Pons (tissue), 1 donor: ENCODE measurements around the gene PCNX2.

Experiments used
- DNase-seq: peaks from one replicate; pipeline ENCODE4 v3.0.0-alpha.2; 2016; ENCODE audit warnings: low spot score

PCNX2 gene, protein sequence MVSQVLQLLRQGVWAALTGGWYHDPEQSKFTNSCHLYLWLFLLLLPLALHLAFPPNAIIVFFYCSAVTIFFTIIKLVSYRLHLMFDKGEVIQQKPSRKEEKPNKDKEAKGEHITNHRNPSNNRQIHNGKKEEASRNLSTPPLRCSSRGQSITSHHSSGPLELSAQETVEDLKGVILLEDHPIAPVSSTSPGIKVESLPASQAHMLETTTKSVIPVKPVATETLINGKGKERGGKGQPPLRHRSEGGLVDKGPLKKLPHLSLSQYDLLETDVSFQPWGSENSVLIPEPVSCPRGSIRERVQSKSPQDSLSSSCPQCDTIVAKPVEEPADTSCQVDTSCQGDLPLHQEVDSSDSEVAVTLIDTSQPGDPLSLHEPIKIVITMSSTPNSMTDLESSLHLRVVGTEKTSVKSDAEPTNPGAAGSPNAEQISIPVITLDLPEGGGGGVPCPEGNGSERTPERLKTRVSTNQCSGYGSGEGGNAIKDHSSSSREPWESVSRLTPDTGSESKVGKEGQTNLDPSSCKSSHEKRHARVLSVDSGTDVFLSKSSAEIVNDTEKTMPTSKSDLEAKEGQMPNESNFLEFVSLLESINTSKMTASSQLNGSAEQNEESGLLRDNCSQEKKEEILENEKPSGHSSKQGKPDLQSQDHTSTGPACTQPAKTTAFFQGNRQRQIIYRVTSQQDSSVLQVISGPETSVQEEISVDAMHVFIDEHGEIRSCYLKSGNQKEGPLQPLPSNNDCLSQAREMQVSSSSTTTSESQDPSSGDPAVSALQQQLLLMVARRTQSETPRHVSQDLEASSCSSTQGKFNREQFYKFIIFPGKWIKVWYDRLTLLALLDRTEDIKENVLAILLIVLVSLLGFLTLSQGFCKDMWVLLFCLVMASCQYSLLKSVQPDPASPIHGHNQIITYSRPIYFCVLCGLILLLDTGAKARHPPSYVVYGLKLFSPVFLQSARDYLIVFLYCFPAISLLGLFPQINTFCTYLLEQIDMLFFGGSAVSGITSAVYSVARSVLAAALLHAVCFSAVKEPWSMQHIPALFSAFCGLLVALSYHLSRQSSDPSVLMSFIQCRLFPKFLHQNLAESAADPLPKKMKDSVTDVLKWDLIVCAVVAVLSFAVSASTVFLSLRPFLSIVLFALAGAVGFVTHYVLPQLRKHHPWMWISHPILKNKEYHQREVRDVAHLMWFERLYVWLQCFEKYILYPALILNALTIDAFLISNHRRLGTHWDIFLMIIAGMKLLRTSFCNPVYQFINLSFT (N-terminal part only)

DNA sequence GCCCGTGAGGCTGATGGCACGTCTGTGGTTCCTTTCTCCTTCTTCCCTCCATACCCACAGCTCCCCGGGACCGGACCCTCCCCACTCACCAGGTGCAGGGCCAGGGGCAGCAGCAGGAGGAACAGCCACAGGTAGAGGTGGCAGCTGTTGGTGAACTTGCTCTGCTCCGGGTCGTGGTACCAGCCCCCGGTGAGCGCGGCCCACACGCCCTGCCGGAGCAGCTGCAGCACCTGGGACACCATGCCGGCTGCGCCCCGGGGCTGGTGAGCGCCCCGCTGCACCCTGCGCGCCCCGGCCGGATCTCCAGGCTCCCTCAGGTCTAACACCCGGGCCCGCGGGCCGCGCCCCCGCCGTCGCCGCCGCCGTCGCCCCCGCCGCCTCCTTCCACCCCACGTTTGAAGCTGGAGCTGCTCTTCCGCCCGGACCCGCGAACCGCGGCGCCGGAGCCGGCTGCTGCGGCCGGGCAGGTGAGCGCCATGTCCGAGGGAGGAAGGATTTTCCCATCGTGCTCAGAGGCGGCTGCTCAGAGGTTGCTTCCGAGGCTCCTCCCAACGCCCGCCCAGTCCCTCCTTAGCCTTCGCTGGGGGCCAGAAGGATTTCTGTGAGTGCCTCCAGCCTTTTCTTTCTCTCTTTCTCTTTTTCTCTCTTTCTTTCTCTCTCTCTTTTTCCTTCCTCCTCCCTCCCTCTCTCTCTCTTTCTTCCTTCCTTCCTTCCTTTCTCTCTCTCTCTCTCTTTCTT, at the start of gene PCNX2:
TSS of gene PCNX2 (minus strand) at position 489 of the 738 bp plus-strand sequence. CDS start at position 242, 247 bp downstream.
- DNase-seq, result no peak

DNA sequence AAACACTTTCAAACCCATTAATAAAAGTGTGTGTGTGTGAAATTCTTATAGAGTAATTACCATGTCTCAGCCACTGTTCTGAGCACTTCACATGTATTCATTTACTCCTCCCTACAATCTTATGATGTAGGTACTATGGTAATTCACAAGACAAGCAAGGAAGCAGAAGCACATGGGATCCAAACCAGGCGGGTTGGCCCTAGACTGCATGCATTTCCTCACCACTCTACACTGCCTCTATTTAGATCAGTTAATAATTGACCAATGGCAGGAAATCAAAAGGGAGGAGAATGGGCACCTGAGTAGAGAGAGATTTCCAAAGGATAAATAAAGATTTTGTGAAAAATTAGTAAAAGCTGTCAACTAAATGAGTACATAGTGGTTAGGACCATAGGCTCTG, 47.7 kb upstream of the PCNX2 start:
- no peak for DNase-seq

- no peak for DNase-seq
These were observed 46.6 kb upstream of the PCNX2 start for GRCh38 chr1:233342086-233342485.

- DNase-seq, result no peak
These were observed 45.5 kb upstream of the PCNX2 start for GRCh38 chr1:233340966-233341516.

DNA sequence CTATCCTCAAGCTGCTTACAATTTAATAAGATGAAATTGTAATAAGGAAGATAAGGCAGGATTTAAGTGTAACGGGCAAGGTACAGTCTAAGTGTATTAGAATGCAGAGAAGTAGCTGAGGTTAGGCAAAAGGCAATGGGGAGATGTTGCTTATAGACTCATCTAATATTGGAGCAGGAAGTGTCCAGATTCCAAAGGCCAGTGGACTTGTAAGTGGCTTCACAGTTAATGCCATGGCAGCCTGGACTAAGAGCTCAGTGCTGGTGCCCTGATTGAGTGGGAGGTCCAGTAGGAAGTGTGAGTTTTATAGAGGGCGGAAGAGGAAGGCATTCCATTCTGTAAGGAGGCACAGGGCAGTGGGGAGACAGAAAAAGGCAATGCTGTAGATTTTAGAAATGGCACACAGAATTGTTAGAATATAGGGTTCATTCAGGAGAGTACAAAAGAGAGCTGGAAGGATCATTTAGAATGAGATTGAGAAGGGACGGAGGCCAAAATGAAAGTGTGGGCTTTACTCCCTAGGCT, 44.6 kb upstream of the PCNX2 start:
- DNase-seq, result no peak

DNA sequence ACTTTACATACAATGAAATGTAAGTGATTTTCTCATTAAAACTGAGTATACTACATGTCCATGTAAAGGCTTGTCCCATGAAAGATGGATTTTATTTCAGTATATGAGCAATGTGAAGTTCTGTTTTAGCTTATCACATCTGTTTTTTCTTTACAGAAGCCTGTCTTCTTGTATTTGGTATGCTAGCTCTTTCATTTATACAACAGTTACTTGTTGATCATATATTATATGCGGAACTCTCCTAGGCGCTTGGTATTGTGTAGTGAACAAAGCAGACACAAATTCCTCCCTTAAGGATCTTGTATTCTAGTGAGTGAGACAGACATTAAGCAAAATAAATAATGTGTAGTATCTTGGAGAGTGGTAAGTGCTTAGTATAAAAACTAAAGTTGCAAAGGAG, 42.6 kb upstream of the PCNX2 start:
- DNase-seq, result no peak

GRCh38 chr1:233337505-233337904, 42.0 kb upstream of the PCNX2 start:
- DNase-seq, result no peak

GRCh38 chr1:233336554-233337456, 41.3 kb upstream of the PCNX2 start:
- no peak for DNase-seq

GRCh38 chr1:233334092-233334491, 38.6 kb upstream of the PCNX2 start:
- DNase-seq, result no peak

DNA sequence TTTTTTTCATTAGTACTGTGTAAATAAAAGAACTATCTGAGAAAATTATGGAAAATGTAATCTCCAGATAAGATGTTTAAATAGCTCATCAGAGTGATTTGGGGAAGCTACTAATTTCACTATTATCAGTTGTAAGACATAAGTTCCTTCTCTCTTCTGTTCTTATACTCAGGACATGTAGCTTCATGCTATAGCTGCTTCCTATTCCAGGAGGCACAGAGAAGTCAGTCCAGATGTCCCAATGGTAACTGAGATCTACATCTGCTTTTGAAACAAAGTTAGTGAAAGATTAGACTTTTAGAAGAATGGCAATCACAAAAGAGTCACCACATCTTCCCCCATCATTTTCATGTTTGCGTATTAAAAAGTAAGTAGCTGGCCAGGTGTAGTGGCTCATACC, 37.6 kb upstream of the PCNX2 start:
- no peak for DNase-seq

DNA sequence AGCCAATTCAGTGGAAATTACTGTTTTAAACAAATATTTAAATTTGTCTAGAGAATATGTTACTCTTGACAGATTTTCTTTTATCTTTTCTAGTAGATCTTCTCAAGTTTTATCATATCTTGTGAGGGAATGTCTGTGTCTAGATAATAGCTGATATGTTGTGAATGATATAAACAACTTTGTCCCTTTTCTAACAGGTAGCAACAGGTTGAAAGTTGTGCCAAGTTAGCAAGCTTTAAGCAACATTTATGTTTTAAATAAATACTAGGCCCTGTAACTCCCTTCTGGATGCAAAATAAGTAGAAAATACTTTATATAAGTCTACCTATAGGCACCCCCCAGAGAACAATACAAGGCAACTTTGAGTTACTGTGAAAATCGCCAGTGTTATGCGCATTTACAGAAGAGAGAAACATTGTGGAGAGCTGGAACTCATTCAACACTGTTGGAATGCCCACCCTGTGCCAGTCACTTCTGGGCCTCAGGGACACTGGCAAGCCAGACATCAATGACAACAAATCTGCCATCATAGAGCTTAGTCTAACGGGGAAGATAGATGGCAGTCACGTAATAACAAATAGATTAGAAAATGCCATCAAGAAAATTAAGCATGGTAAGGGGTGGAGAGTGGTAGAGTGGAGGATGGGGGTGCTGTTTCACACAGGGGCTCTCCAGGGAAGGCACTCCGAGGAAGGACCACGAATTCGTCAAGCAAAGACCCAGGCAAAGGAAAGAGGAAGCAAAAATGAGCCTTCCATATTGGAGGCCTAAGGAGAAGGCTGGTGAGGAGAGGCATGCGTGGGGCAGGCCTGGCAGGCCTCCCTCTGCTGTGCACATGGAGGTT, 36.4 kb upstream of the PCNX2 start:
- DNase-seq, result no peak

DNA sequence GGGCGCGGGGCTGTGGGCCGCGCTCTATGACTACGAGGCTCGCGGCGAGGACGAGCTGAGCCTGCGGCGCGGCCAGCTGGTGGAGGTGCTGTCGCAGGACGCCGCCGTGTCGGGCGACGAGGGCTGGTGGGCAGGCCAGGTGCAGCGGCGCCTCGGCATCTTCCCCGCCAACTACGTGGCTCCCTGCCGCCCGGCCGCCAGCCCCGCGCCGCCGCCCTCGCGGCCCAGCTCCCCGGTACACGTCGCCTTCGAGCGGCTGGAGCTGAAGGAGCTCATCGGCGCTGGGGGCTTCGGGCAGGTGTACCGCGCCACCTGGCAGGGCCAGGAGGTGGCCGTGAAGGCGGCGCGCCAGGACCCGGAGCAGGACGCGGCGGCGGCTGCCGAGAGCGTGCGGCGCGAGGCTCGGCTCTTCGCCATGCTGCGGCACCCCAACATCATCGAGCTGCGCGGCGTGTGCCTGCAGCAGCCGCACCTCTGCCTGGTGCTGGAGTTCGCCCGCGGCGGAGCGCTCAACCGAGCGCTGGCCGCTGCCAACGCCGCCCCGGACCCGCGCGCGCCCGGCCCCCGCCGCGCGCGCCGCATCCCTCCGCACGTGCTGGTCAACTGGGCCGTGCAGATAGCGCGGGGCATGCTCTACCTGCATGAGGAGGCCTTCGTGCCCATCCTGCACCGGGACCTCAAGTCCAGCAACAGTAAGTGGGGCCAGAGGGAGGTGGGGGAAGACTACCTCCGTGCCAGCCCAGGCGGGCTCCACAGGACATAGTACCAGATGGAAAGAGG, 32.8 kb upstream of the PCNX2 start:
- DNase-seq, result no peak

GRCh38 chr1:233327651-233328141, 32.2 kb upstream of the PCNX2 start, which contains the start of gene MAP3K21:
Gene MAP3K21, plus strand, starts transcription at chr1:233327724. Its CDS starts 305 bp downstream, at chr1:233328029.
- no peak for DNase-seq

DNA sequence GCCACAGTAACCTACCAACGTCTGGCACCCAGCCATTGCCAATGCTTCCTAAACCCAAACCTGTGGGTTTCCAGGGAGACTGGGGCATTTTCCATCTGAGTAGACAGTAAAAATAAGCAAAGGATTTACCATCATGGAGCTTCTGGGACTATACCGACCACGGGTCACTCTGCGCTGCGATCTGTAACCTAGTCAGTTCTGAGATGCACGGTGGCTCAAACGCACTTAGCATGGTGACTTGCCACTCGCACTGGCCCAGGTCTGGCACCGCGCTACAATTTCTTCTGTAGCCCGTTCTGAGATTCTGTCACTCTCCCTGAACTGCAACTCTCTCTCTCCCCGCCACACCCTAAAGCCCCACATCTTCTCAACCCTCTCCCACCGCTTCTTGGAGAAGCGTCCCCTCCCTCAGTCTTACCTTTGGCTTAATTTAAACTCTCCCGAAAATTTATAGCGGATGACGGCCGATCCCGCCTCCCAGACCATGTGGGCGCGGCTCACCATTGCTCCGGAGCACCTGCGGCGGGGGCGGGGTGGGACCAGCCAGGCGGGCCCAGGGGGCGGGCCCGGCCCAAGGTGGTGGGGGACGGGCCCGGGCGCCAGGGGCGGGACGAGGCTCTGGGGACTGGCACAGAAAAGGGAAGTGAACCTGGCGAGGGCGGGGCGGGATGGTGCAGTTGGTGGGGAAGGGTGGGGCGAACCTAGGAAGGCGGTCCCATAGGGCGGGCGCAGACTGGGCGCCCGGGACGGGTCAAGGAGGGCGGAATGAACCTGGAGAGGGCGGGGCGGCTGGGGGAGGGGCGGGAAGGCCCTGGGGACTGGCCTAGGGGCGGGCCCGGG, 31.5 kb upstream of the PCNX2 start:
- DNase-seq, result peak; percentile 63

DNA sequence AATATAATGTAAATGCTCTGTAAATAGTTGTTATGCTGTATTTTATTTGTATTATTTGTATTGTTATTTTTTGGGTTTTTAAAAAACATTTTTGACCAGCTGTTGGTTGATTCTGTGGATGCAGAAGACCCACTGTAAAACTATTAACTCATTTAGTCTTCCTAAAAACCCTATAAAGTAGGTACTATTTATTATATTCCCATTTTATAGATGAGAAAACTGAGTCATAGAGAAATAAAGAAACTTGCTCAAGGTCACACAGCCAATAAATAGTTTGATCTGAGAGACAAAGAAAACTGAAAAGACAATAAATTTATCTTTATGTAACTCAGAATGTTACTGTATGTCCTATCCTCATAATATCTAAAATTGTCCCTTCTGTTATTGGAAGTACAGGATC, 30.8 kb upstream of the PCNX2 start:
- no peak for DNase-seq

DNA sequence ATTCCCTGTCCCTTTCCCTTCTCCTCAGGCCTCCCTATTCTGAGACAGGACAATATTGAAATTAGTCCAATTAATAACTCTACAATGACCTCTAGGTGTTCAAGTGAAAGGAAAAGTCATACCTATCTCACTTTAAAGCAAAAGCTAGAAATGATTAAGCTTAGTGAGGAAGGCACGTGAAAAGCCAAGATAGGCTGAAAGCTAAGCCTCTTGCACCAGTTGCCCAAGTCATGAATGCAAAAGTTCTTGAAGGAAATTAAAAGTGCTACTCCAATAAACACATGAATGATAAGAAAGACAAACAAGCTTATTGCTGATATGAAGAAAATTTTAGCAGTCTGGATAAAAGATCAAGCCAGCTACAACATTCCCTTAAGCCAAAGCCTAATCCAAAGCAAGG, 28.2 kb upstream of the PCNX2 start:
- no peak for DNase-seq

DNA sequence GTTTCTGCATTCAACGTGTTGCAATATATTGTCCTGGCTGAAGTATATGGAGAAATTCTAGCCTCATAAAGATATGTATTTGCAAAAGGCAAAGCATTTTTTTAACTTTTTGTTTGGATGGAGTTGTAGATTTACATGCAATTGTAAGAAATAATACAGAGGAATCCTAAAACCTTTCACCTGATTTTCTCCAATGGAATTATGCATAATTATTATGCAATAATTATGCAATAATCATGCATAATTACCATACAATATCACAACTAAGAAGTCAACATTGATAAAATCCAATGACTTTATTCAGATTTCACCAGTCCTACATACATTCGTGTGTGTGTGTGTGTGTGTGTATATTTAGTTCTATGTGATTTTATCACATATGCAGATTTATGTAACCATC, 24.5 kb upstream of the PCNX2 start:
- no peak for DNase-seq
